ENCODE results near the gene HNRNPA0. TPM values are rescaled to one million over a fixed set of nuclear protein-coding genes. Genes with fewer than 3 reads are reported as not detected.

The HNRNPA0 gene
- total RNA-seq (2021; ENCODE audit: unreplicated experiment) (38.9 TPM), Bru-seq, nascent RNA (percentile 96 among the genes with signal in this experiment), BruChase-seq, experiment 1, labeled RNA remaining after a 6-hour chase (percentile 99 among the genes with signal in this experiment), BruChase-seq, experiment 2, labeled RNA remaining after a 2-hour chase (percentile 99 among the genes with signal in this experiment)
- 25.2 TPM in 2 replicates for polyA plus RNA-seq (2012)
- long read RNA-seq, full-length matches to known transcripts = 48 of 48 reads
- long read RNA-seq, partial matches to known transcripts = 0 of 48 reads
- long read RNA-seq, other reads (novel, unspliced or antisense) = 0 of 48 reads

DNA sequence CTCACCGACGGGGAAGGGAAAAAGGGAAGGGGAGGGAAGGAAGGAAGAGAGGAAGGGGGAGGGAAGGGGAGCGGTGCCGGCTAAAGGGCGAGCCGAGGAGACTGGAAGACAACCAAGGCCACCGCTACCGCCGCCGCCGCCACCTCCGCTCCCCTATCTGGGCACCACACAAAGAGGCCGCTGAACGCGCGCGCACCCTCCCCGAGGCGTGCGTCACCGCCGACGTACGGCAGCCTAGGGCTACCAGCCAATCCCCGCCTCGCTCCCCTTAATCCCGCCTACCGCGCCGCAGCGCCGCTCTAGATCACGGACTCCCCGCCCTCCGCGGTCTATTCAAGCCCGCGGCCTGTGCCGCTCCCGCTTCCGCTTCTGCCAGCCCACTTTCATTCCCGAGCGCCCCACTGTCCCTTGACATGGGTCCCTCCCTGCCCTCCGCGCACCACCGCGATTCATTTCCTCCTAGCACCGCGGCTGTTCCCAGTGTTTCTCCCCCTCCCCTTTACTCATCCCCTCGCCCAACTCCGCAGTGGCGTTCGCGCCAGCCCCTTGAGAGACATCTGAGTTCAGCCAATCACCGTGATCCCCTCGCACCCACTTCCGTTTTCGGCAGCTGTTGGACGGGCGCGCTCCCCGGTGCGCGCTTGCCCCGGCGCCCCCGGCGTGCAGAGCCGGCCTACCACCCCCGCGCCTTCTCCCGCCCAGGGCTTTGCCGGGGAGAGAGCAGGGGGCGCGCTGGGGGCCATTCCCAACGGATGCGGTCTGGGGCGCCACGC lies at the start of gene HNRNPA0:
Gene HNRNPA0, minus strand, starts transcription at position 176 of the 773 bp plus-strand sequence. CDS start 297 bp downstream, outside the sequence.
- Histone ChIP-seq H3K27me3 (ENCODE audit: insufficient read depth, low read length) (no peaks in the 10 kb centered on the region), H2AFZ (ENCODE audit: low read depth, low read length, poor library complexity, severe bottlenecking) (peak within 1 kb of the TSS; percentile 29), H3K79me2 (ENCODE audit: insufficient read depth, low read length) (peaks cover 42% of the 10 kb centered on the region), H3K4me2 (ENCODE audit: low read length) (peak within 1 kb of the TSS; percentile 89), H3K9ac (ENCODE audit: low read length) (peak within 1 kb of the TSS; percentile 97), H3K36me3 (ENCODE audit: control insufficient read depth in 1 of 2, insufficient read depth in 2 of 2, low read length in 2 of 2) (0 out of 4 replicates have a peak, but pooled peaks cover 0 to 3% of the 10 kb centered on the region in 2 experiments), H3K9me3 (ENCODE audit: control insufficient read depth in 1 of 2, insufficient read depth in 1 of 2, low read depth in 1 of 2, low read length in 2 of 2) (no peaks in the 10 kb centered on the region), H4K20me1 (ENCODE audit: insufficient read depth) (peaks cover 34% of the 10 kb centered on the region), H3K27ac (ENCODE audit: low read depth, low read length) (peak within 1 kb of the TSS; percentile 91), H3K4me3 (replicated peaks in 1 of 2; ENCODE audit: low read depth in 1 of 2, low read length in 2 of 2) (peak within 1 kb of the TSS; percentile 87 to 97), H3K4me1 (ENCODE audit: control insufficient read depth in 1 of 2, insufficient read depth in 2 of 2, low read length in 2 of 2) (peaks cover 0 to 20% of the 10 kb centered on the region in 2 experiments; a peak in 2 of 4 replicates), H3K9me2 (ENCODE audit: insufficient read depth) (no peaks in the 10 kb centered on the region)
- peak; percentile 89 for ATAC-seq
- no TSS peak for BruUV-seq (replicated peaks)
- CTCF ChIA-PET = interaction anchor here (1.2 to 1.4 kb wide), 2 partner anchors 12 to 24 kb away, joined by 3 to 4 read pairs; no protein-coding TSS in a partner anchor
- TF ChIP-seq ZFX (IDR thresholded peaks at IDR 0.05) (peak; percentile 76), SP1 (IDR thresholded peaks at IDR 0.05; ENCODE audit: low read depth) (no peak), FOSL1 (IDR thresholded peaks at IDR 0.05; ENCODE audit: low read depth) (no peak), EGR1 (IDR thresholded peaks at IDR 0.05; ENCODE audit: low read depth) (no peak), POLR2A (IDR thresholded peaks at IDR 0.05; ENCODE audit: borderline replicate concordance, extremely low read depth, insufficient read depth, insufficient read length) (peak; percentile 89), POLR2AphosphoS5 (IDR thresholded peaks at IDR 0.05; ENCODE audit: low read depth, low read length) (peak; percentile 99), JUND (IDR thresholded peaks at IDR 0.05) (no peak), TCF7L2 (IDR thresholded peaks at IDR 0.05; ENCODE audit: borderline replicate concordance, extremely low read depth, insufficient read depth, insufficient read length) (peak; percentile 91), EZH2phosphoT487 (IDR thresholded peaks at IDR 0.05; ENCODE audit: borderline replicate concordance) (no peak), YY1 (IDR thresholded peaks at IDR 0.05; ENCODE audit: extremely low read depth, insufficient replicate concordance, low read depth, low read length) (peak; percentile 45)
- TF ChIP-seq, protein P1, sequence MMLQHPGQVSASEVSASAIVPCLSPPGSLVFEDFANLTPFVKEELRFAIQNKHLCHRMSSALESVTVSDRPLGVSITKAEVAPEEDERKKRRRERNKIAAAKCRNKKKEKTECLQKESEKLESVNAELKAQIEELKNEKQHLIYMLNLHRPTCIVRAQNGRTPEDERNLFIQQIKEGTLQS (IDR thresholded peaks at IDR 0.05) = no peak
- TF ChIP-seq, protein P2, sequence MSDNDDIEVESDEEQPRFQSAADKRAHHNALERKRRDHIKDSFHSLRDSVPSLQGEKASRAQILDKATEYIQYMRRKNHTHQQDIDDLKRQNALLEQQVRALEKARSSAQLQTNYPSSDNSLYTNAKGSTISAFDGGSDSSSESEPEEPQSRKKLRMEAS (IDR thresholded peaks at IDR 0.05) = no peak
- TF ChIP-seq, protein P3, sequence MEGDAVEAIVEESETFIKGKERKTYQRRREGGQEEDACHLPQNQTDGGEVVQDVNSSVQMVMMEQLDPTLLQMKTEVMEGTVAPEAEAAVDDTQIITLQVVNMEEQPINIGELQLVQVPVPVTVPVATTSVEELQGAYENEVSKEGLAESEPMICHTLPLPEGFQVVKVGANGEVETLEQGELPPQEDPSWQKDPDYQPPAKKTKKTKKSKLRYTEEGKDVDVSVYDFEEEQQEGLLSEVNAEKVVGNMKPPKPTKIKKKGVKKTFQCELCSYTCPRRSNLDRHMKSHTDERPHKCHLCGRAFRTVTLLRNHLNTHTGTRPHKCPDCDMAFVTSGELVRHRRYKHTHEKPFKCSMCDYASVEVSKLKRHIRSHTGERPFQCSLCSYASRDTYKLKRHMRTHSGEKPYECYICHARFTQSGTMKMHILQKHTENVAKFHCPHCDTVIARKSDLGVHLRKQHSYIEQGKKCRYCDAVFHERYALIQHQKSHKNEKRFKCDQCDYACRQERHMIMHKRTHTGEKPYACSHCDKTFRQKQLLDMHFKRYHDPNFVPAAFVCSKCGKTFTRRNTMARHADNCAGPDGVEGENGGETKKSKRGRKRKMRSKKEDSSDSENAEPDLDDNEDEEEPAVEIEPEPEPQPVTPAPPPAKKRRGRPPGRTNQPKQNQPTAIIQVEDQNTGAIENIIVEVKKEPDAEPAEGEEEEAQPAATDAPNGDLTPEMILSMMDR (IDR thresholded peaks at IDR 0.05 in 2 of 3, conservative IDR thresholded peaks at IDR 0.05 in 1 of 3; ENCODE audit: borderline replicate concordance in 1 of 3, insufficient read depth in 1 of 3, low read depth in 2 of 3, low read length in 2 of 3) = no peak
- TF ChIP-seq, protein P4, sequence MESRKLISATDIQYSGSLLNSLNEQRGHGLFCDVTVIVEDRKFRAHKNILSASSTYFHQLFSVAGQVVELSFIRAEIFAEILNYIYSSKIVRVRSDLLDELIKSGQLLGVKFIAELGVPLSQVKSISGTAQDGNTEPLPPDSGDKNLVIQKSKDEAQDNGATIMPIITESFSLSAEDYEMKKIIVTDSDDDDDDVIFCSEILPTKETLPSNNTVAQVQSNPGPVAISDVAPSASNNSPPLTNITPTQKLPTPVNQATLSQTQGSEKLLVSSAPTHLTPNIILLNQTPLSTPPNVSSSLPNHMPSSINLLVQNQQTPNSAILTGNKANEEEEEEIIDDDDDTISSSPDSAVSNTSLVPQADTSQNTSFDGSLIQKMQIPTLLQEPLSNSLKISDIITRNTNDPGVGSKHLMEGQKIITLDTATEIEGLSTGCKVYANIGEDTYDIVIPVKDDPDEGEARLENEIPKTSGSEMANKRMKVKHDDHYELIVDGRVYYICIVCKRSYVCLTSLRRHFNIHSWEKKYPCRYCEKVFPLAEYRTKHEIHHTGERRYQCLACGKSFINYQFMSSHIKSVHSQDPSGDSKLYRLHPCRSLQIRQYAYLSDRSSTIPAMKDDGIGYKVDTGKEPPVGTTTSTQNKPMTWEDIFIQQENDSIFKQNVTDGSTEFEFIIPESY (IDR thresholded peaks at IDR 0.05; ENCODE audit: extremely low read depth, insufficient replicate concordance, low read length) = peak; percentile 70
- peak; percentile 95 for DNase-seq (ENCODE audit: low read depth, low spot score)
- intact Hi-C loops (cut with micrococcal nuclease) = loop anchor here (2.0 kb wide), 1 partner anchor 282 kb away; no protein-coding TSS in a partner anchor
- POLR2A ChIA-PET = interaction anchor here (0.6 kb wide), 1 partner anchor 160 kb away, joined by 7 read pairs; no protein-coding TSS in a partner anchor
- RAD21 ChIA-PET (ENCODE audit: low non-redundant PET in 1 of 2, low total read pairs in 2 of 2, uncharacterized antibody in 2 of 2, unreplicated experiment in 2 of 2) = no interaction called here
